Posterior cingulate gyrus (tissue), 11 donors: Measurements from ENCODE around the gene HSPA4L.

Experiments used
- DNase-seq, 10 donors: peaks; one replicate each; pipeline versions ENCODE4 v3.0.0 to v3.0.0-alpha.2; 2020 to 2021; ENCODE audit warnings: mixed read lengths in 3 of 10
- intact Hi-C: fragments of 100-400 bp; cut with DNase I; formaldehyde crosslinking; loops from one replicate; pipeline ENCODE4 v1.15.1; 2023

Gene HSPA4L

DNA sequence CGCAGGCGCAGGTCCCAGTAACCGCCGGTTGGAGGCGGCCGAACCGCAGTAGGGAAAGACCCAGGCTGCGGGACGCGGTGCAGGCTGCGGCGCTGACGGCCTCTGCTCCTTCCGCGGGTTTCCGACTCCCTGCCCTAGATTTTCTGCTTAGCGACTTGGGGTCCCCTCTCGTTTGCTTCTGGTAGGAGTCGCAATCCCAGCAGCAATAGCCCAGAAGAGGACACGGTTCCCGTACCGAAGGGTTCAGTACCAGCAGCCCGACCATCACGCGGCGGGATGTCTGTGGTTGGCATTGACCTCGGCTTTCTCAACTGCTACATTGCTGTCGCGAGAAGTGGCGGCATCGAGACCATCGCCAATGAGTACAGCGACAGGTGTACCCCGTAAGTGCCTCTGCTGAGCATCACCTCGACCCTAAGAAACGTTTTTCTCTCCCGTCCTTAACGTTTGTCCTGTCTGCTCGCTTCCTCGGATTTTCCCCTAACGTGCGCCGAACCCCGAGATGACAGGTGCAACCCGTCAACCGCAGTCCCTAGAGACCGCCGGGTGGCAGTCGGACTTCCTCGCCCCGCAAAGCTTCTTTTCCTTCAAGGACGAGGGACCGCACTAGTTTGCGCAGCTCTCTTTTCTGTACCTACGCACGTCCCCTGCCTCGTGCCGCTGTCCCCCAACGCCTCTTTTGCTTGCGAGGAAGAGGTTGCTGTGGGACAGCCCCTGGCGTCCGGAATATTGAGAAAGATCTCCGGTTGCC, at the start of gene HSPA4L:
HSPA4L (plus strand) TSS at position 48 of the 751 bp plus-strand sequence; CDS start at position 277, 229 bp downstream.
- DNase-seq, result peak in 9 of 10 donors; percentile 34 to 91 (median 54)
- intact Hi-C loops, result loop anchor here (5.0 to 10.0 kb wide), 2 partner anchors 100 to 282 kb away; partner anchors contain the start of genes LARP1B and PLK4

DNA sequence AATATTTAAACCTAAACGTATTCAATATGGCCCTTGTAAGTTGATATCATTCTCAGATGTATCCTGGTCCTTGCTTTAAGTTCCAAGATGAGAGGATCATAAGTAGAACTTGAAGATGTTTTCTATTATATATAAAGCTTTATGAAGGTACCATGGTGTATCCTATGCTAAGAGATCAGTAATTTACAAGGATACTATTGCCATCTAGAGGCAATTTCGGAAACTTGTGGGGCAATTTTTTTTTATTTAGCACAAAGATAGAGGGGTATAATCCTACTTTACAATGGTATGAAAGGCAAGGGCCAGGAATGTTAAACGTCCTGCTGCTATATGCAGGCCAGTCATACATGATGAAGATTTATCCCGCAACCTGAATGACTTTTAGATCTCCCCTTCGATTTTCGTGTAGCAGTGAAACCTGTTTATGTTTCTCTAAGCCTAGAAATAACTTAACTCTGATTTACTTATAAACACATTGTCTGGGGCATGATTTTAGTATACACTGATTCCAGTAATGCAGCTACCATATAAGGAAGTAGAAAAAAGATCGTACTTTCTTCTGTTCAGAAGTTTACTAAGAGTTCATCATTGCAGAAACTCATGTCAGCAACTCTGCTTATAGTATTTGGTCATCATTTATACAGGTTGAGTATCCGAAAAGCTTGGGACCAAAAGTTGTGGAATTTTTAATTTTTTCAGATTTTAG, 49.3 kb upstream of the HSPA4L start:
- DNase-seq, result no peak

GRCh38 chr4:127734976-127735375, 47.1 kb upstream of the HSPA4L start:
- intact Hi-C loops, result no loop called here
- no peak for DNase-seq

More for the DNA sequence above, 49.3 kb upstream of the HSPA4L start:
- intact Hi-C loops, result loop anchor here (1.0 kb wide), 1 partner anchor 127 kb away; no protein-coding TSS in a partner anchor

- no peak for DNase-seq
- intact Hi-C loops, result no loop called here
These were observed 44.8 kb upstream of the HSPA4L start for GRCh38 chr4:127737295-127737694.

- intact Hi-C loops, result no loop called here
- DNase-seq, result no peak
These were observed 40.9 kb upstream of the HSPA4L start for GRCh38 chr4:127741247-127741646.

DNA sequence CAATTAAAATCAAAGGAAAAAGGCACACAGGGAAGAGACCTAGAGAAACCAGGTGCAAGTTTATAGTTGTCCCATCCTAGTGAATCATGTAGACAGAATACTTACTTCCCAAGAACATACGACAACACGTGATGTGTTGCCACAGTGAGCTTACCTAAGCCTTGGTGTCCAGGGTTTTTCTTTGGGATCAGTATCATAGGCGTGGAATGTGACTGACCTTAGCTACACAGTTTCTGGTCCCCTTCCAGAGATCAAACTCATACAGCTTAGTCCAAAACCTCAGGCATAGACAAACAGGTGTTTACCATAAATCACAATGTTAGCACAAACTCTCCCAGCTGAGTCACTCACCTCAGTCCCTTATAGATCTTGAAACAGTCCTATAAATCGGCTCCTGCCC, 34.2 kb upstream of the HSPA4L start:
- no peak for DNase-seq
- intact Hi-C loops, result no loop called here

GRCh38 chr4:127748957-127749356, 33.2 kb upstream of the HSPA4L start:
- DNase-seq, result no peak
- intact Hi-C loops, result no loop called here

DNA sequence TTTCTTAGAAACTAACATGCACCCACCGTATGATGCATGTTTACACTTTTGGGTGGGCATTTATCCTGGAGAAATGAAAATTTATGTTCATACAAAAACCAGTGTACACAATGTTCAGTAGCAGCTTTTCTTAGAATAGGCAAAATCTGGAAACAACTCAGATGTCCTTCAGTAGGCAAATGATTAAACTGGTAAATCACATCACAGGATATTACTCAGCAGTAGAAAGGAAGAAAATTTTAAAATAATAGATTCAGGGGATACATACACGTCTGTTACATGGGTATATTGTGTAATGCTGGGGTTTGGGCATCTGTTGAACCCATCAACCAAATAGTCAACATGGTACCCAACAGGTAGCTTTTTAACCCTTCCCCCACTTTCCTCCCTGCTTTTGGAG, 25.2 kb upstream of the HSPA4L start:
- DNase-seq, result no peak
- intact Hi-C loops, result no loop called here

DNA sequence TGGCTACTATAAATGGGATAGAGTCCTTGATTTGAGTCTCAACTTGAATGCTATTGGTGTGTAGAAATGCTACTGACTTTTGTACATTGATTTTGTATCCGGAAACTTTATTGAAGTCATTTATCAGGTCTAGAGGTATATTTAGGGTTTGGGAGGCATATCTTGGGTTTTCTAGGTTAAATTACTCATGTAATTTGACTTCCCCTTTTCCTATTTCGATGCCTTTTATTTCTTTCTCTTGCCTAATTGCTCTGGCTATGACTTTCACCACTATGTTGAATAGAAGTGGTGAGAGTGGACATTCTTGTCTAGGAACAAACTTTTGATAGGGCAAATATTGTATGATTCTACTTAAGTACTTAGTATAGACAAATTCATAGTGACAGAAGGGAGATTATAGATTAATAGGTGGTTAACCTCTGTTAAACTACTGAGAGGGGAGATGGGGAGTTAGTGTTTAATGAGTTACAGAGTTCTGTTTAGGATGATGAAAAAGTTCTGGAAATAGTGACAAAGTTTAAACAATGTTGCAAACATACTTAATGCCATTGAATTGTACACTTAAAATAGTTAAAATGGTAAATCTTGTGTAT, 22.8 kb upstream of the HSPA4L start:
- DNase-seq, result no peak
- intact Hi-C loops, result no loop called here

DNA sequence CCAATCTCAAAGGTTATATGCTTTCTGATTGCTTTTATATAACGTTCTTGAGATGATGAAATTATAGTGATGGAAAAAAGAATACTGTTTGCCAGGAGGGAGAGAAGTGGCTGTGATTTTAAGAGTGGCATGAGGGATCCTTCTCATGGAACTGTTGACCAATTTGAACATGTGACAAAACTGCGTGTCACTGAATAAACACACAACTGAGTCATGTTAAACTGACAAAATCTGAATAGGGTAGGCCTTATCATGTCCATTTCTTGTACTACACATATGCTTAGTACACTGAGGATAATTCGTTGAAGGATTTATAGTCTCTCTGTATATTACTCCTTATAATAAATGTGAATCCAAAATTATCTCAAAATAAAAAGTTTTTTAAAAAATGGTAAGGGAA, 22.2 kb upstream of the HSPA4L start:
- DNase-seq, result no peak
- intact Hi-C loops, result no loop called here

- intact Hi-C loops, result no loop called here
- DNase-seq, result no peak
These were observed 10.4 kb upstream of the HSPA4L start for GRCh38 chr4:127771535-127772275.

- no peak for DNase-seq
- intact Hi-C loops, result no loop called here
These were observed 9.1 kb upstream of the HSPA4L start for GRCh38 chr4:127772769-127773671.

DNA sequence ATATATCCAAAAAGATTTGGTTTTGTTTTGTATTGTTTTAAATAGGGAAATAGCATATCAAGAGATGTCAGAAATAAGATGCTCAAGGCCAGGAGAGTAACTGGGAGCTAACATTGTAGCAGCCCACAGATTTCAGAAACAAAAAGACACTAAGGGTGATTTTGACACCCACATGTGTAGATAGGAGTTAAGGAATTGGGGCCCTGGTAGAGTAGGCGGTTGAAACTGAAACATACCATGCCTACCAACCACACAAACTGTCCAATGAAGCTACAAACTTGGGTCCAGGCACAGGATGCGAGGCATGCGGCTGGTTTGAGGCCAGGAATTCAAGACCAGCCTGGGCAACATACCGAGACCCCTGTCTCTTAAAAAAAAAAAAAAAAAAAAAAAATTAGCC, 6.3 kb upstream of the HSPA4L start:
- no peak for DNase-seq
- intact Hi-C loops, result no loop called here

DNA sequence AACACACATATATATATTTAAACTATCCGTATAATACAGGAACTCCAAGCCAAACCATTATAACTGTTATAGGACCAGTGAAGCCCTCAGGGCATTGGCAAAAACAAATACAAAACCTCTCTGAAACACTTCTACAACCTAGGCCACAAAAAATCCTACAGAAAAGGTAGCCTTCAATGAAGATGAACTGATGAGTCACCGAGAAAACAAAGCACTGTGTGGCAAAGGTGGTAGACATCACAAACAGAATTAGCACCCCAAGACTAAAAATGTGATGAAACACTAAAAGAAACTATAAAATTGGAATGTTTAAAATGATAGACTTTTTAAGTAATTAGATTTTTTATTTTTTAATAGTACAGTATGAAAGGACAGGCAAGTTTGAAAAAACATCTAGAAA, 5.5 kb upstream of the HSPA4L start:
- no peak for DNase-seq
- intact Hi-C loops, result no loop called here

DNA sequence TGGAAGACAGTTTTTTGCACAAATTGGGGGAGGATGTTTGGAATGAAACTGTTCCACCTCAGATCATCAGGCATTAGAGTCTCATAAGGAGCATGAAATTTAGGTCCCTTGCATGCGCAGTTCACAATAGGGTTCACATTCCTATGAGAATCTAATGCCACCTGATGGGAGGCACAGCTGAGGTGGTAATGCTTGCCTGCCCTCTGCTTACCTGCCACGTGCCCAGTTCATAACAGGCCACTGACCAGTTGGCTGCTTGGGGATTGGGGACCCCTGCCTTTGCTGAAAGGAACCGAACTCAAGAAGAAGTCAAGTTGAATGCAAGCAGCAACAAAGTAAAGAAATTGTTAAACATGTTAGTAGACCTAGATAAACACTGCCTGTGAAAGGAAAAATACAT, 4.6 kb upstream of the HSPA4L start:
- intact Hi-C loops, result no loop called here
- DNase-seq, result no peak

- DNase-seq, result no peak
- intact Hi-C loops, result no loop called here
These were observed 4.0 kb upstream of the HSPA4L start for GRCh38 chr4:127778102-127778501.

DNA sequence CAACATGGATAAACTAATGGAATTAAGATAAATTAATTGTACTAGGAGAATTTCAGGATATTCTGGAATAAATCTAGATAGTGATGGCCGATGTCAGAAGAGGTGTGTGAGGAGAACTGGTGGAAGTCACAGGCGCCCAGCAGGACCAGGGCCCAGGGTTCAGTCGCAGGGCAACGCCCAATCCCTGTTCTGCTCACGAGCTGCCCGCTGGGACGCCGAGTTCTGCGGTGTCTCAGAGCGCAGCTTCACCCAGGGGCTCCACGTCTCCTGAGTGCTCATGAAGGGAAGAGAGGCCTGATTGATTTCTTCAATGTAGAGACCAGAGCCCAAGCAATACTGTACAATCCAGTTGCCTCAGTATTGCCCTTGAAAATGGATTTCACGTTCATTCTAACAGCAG, 1.5 kb upstream of the HSPA4L start:
- peak in 3 of 10 donors; percentile 60 to 72 (median 70) for DNase-seq
- intact Hi-C loops, result loop anchor here (5.0 to 10.0 kb wide), 2 partner anchors 102 to 284 kb away; partner anchors contain the start of genes LARP1B and PLK4

DNA sequence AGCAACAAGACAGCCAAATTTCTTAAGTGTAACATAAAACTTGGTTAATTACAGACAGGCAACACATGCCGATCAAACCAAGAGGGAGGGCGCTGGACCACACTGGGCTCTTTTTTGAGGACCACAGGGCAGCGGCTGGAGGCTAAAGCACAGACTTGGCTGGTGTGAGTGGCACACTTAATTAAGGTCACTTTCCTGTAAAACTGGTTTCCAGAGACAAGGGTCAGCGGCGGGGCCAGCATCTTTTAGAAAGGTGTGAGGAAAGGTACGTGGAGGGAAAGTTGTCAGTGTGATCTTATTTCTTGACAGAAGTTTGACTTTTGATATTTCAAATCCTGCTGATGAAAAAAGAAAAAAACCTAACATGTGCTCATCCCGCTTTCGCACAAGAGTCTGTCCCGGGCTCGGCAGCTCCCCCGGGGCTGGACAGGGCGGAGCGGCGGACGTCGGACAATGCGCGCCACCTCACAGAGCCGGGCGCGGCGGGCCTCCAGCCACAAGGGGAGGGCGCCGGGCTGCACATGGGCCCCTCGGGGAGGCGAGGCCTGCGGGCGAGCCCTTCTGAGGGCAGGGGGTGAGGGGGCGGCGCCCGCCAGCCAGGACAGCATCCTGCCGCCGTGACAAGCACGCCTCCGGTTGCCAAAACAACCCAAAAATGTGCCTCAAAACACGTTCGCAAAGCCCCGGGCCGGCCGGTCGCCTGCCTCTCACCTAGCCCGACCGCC, 660 bp upstream of the HSPA4L start:
- intact Hi-C loops, result loop anchor here (5.0 to 10.0 kb wide), 2 partner anchors 101 to 283 kb away; partner anchors contain the start of genes LARP1B and PLK4
- DNase-seq, result peak in 6 of 10 donors; percentile 16 to 93 (median 54)

GRCh38 chr4:127782025-127782274, 172 bp upstream of the HSPA4L start:
- intact Hi-C loops, result loop anchor here (5.0 to 10.0 kb wide), 2 partner anchors 100 to 283 kb away; partner anchors contain the start of genes LARP1B and PLK4
- peak; percentile 79 to 98 (median 85) for DNase-seq
